Stimulated activated CD4-positive, alpha-beta T cell treated with anti-CD3 and anti-CD28 coated beads, Interleukin-12 subunit alpha, Interleukin-12 subunit beta, amount 100 ng/mL, for 4 hours (primary cell): ENCODE data around the gene CEACAM16.
"Not testable (repeated sequence)": the region's sequence is repeated elsewhere in the genome, so short reads cannot be mapped to it uniquely, and the experiment has no call there.

Experiments
- DNase-seq: peaks from one replicate; pipeline ENCODE4 v3.0.0-alpha.2; 2020

The CEACAM16 gene

GRCh38 chr19:44704982-44705381 lies 6.0 kb downstream of the CEACAM16 start:
- DNase-seq, result no peak

- DNase-seq, result no peak
These were observed 6.6 kb downstream of the CEACAM16 start for GRCh38 chr19:44705502-44706010.

- no peak for DNase-seq
These were observed 7.7 kb downstream of the CEACAM16 start for GRCh38 chr19:44706506-44707236.

- no peak for DNase-seq
These were observed 8.8 kb downstream of the CEACAM16 start for GRCh38 chr19:44707794-44708193.

GRCh38 chr19:44708940-44709339 lies 10.0 kb downstream of the CEACAM16 start:
- no peak for DNase-seq

- DNase-seq, result not testable (repeated sequence)
These were observed 10.7 kb downstream of the CEACAM16 start for GRCh38 chr19:44709434-44710266.

GRCh38 chr19:44710483-44710882 lies 11.5 kb downstream of the CEACAM16 start:
- no peak for DNase-seq

- DNase-seq, result no peak
These were observed 14.0 kb downstream of the CEACAM16 start for GRCh38 chr19:44712864-44713515.

- no peak for DNase-seq
These were observed 15.7 kb downstream of the CEACAM16 start for GRCh38 chr19:44714597-44715169.

- no peak for DNase-seq
These were observed 18.7 kb downstream of the CEACAM16 start for GRCh38 chr19:44717603-44718002.

- DNase-seq, result no peak
These were observed 19.7 kb downstream of the CEACAM16 start for GRCh38 chr19:44718441-44719261.

- DNase-seq, result no peak
These were observed 20.3 kb downstream of the CEACAM16 start for GRCh38 chr19:44719262-44719701.

GRCh38 chr19:44720396-44720795 lies 21.4 kb downstream of the CEACAM16 start:
- DNase-seq, result not testable (repeated sequence)

- no peak for DNase-seq
These were observed 22.0 kb downstream of the CEACAM16 start for GRCh38 chr19:44720945-44721344.

- not testable (repeated sequence) for DNase-seq
These were observed 22.4 kb downstream of the CEACAM16 start for GRCh38 chr19:44721369-44721768.

- no peak for DNase-seq
These were observed 23.5 kb downstream of the CEACAM16 start for GRCh38 chr19:44722131-44723121.

GRCh38 chr19:44723299-44723951 lies 24.5 kb downstream of the CEACAM16 start:
- no peak for DNase-seq

GRCh38 chr19:44723952-44724319 lies 25.0 kb downstream of the CEACAM16 start:
- peak; percentile 73 for DNase-seq

- no peak for DNase-seq
These were observed 26.3 kb downstream of the CEACAM16 start for GRCh38 chr19:44725251-44725650.

- no peak for DNase-seq
These were observed 26.7 kb downstream of the CEACAM16 start for GRCh38 chr19:44725684-44726083.
